HEK293 (cell line): ENCODE results near the gene PCBP4.

Experiments used
- CTCF ChIP-seq: fragments of 450-650 bp; formaldehyde crosslinking; IDR thresholded peaks from 2 replicates; pipeline ENCODE4 v1.5.1; 2016; ENCODE audit warnings: missing biosample characterization, missing genetic modification characterization
- KLF17 ChIP-seq: fragments of 450-650 bp; formaldehyde crosslinking; IDR thresholded peaks from 2 replicates; pipeline ENCODE4 v1.5.1; 2016; ENCODE audit warnings: missing biosample characterization, missing genetic modification characterization
- PBX3 ChIP-seq: sonication (generic); formaldehyde crosslinking; IDR thresholded peaks from 2 replicates; pipeline ENCODE4 v1.8.1; 2022; ENCODE audit warnings: mild to moderate bottlenecking, moderate library complexity, missing genetic modification reagents
- PRDM4 ChIP-seq: fragments of 450-650 bp; formaldehyde crosslinking; IDR thresholded peaks from 2 replicates; pipeline ENCODE4 v1.5.1; 2017; ENCODE audit warnings: missing biosample characterization, missing genetic modification characterization
- SCRT2 ChIP-seq: fragments of 450-650 bp; formaldehyde crosslinking; IDR thresholded peaks from 2 replicates; pipeline ENCODE4 v1.5.1; 2016; ENCODE audit warnings: missing biosample characterization, missing genetic modification characterization
- ZBTB10 ChIP-seq: fragments of 450-650 bp; formaldehyde crosslinking; IDR thresholded peaks from 2 replicates; pipeline ENCODE4 v1.5.1; 2016; ENCODE audit warnings: missing biosample characterization, missing genetic modification characterization
- ZBTB26 ChIP-seq: fragments of 450-650 bp; formaldehyde crosslinking; optimal IDR thresholded peaks from 2 replicates; pipeline ENCODE3; 2016; ENCODE audit warnings: missing biosample characterization, mild to moderate bottlenecking, missing genetic modification characterization
- ZEB2 ChIP-seq: fragments of 450-650 bp; formaldehyde crosslinking; IDR thresholded peaks from 2 replicates; pipeline ENCODE4 v1.5.1; 2016; ENCODE audit warnings: missing biosample characterization, missing genetic modification characterization
- ZFP69B ChIP-seq: fragments of 450-650 bp; formaldehyde crosslinking; IDR thresholded peaks from 2 replicates; pipeline ENCODE4 v1.5.1; 2016; ENCODE audit warnings: missing biosample characterization, missing genetic modification characterization
- ZNF121 ChIP-seq: fragments of 450-650 bp; formaldehyde crosslinking; IDR thresholded peaks from 2 replicates; pipeline ENCODE4 v1.5.1; 2016; ENCODE audit warnings: missing biosample characterization, missing genetic modification characterization
- ZNF146 ChIP-seq: fragments of 450-650 bp; formaldehyde crosslinking; IDR thresholded peaks from 2 replicates; pipeline ENCODE4 v1.5.1; 2016; ENCODE audit warnings: missing biosample characterization, missing genetic modification characterization
- ZNF391 ChIP-seq: fragments of 450-650 bp; formaldehyde crosslinking; IDR thresholded peaks from 2 replicates; pipeline ENCODE4 v1.5.1; 2016; ENCODE audit warnings: low read depth, missing biosample characterization, missing genetic modification characterization, borderline replicate concordance
- ZNF639 ChIP-seq: fragments of 450-650 bp; formaldehyde crosslinking; IDR thresholded peaks from 2 replicates; pipeline ENCODE4 v1.5.1; 2016; ENCODE audit warnings: missing biosample characterization, missing genetic modification characterization
- ZNF747 ChIP-seq: fragments of 450-650 bp; formaldehyde crosslinking; IDR thresholded peaks from 2 replicates; pipeline ENCODE4 v1.5.1; 2016; ENCODE audit warnings: missing biosample characterization, missing genetic modification characterization

- no peak for TF ChIP-seq ZBTB10
- TF ChIP-seq CTCF (tag by site-specific recombination), result no peak
- TF ChIP-seq KLF17 (tag by site-specific recombination), result no peak
- TF ChIP-seq PRDM4, result no peak
- TF ChIP-seq ZNF391, result no peak
- no peak for TF ChIP-seq ZNF146 (tag by site-specific recombination)
- TF ChIP-seq ZFP69B (tag by site-specific recombination), result no peak
- TF ChIP-seq ZEB2 (tag by site-specific recombination), result no peak
- TF ChIP-seq ZNF121, result no peak
- TF ChIP-seq PBX3 (CRISPR knock-in tag), result no peak
- TF ChIP-seq ZNF747 (tag by site-specific recombination), result no peak
- TF ChIP-seq ZNF639, result no peak
- TF ChIP-seq ZBTB26 (tag by site-specific recombination), result no peak
- no peak for TF ChIP-seq SCRT2 (tag by site-specific recombination)
Measured at GRCh38 chr3:51927061-51927977, 39.9 kb downstream of the PCBP4 start.
